HUES48 (cell line): ENCODE results near the gene MRGPRF.

Experiments used
- H3K27ac ChIP-seq: one replicate; pipeline ENCODE4 v1.7.0; 2013; ENCODE audit warnings: low read depth, low read length, inconsistent platforms
- H3K27me3 ChIP-seq: 2 replicates; pipeline ENCODE4 v1.6.1; 2013; ENCODE audit warnings: mild to moderate bottlenecking, low read length; ENCODE audit not compliant: control insufficient read depth, insufficient read depth
- H3K36me3 ChIP-seq: 2 replicates; pipeline ENCODE4 v1.6.1; 2013; ENCODE audit warnings: low read length; ENCODE audit not compliant: control insufficient read depth, insufficient read depth
- H3K4me1 ChIP-seq: 2 replicates; pipeline ENCODE4 v1.6.1; 2013; ENCODE audit warnings: mild to moderate bottlenecking, low read length; ENCODE audit not compliant: control insufficient read depth, insufficient read depth
- H3K4me3 ChIP-seq: 2 replicates; pipeline ENCODE4 v1.5.1; 2013; ENCODE audit warnings: mild to moderate bottlenecking, low read depth, low read length
- H3K9ac ChIP-seq: 2 replicates; pipeline ENCODE4 v1.6.1; 2013; ENCODE audit warnings: mild to moderate bottlenecking, low read depth, low read length, moderate library complexity
- H3K9me3 ChIP-seq: 2 replicates; pipeline ENCODE4 v1.6.1; 2013; ENCODE audit warnings: low read length; ENCODE audit not compliant: control insufficient read depth, insufficient read depth

MRGPRF gene

DNA sequence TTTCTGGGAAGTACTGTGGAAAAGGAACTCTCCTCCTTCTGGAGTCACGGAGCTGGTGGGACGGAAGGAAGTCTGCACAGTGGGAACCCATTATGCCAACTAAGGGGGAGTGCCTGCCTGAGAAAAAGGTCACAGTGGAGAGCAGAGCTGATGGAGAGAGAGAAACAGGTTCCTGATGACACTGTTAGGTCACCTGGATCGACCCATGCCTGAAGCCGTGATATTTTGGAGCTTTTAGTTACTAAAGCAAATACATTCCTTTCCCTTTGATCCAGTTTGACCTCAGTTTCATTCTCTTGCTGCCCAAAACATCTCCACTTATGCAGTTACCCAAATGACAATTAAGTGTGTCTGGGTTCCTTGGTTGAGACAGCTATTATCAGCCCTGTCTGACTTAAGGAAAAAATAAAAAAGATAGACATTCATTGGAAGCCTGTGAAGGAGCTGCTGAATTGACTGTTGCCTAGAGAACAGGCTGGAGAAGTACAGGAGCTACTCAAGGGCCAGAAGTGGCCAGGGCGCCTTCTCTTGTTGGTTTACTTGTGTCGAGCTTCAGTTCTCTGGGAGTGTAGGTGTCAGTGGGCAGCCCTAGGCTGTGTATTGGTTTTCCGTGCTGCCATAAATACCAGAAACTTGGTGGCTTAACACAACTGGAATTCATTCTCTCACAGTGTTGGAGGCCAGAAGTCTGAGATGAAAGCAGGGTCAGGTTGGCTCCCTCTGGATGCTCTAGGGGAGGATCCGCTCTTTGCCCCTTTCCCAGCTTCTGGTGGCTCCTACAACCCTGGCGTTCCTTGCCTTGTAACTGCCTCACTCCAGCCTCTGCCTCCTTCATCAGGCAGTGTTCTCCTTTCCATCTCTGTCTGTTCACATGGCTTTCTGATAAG is 45.9 kb downstream of the MRGPRF start:
- no peak overlapping the region for H3K9ac ChIP-seq
- no peaks in the 10 kb centered on the region for H3K36me3 ChIP-seq
- no peaks in the 10 kb centered on the region for H3K4me1 ChIP-seq
- no peak overlapping the region for H3K27ac ChIP-seq
- H3K9me3 ChIP-seq, result no peaks in the 10 kb centered on the region
- H3K27me3 ChIP-seq, result no peaks in the 10 kb centered on the region
- H3K4me3 ChIP-seq, result no peak overlapping the region

DNA sequence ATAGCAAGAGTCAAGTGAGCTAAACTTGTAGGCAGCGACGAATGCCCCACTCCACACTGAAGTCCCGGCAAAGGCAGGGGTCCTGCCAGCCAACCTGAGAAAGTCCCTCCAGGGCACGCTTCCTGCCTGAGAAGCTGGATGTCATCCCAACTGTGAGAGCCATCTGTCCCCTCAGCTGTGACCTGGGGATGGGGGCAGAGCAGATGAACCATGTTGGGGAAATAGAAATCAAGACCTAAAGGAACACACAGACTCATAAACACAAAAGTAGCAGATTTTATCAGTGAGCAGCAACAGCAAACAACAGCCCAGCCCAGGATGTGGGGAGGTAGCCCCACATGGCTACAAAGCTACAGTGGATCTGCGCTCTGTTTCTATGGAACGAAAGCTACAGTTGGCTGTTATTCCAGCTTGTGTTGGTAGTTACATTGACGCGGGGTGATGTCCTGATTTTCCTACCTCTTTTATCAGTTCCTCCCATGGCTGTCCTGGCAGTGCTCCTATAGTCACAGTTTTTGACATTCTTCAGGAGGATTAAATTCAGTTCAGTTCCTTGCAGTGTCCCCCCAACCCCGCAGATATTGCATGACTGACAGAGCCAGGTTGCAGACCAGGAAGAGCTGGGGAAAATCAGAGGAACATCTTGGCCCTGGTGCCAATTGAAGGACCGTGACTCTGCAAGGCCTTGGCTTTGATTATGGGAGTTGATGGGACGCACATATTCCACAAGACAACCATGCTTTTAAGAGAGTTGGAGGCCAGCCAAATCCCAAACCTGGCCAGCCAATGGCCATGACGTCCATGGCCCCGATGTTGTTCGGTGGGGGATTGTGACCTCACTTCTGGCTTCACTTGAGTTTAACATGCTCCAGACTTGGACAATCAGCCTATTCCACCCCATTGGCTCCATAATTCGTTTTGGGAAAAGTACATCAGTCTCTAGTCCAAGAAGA is 46.9 kb downstream of the MRGPRF start:
- Histone ChIP-seq H3K9me3 (no peaks in the 10 kb centered on the region), H3K36me3 (no peaks in the 10 kb centered on the region), H3K27ac (no peak overlapping the region), H3K27me3 (no peaks in the 10 kb centered on the region), H3K4me1 (no peaks in the 10 kb centered on the region), H3K4me3 (no peak overlapping the region), H3K9ac (no peak overlapping the region)

- Histone ChIP-seq H3K9me3 (no peaks in the 10 kb centered on the region), H3K36me3 (no peaks in the 10 kb centered on the region), H3K4me3 (no peak overlapping the region), H3K4me1 (no peaks in the 10 kb centered on the region), H3K27ac (no peak overlapping the region), H3K27me3 (no peaks in the 10 kb centered on the region), H3K9ac (no peak overlapping the region)
Observed at GRCh38 chr11:68963779-68964178, 49.3 kb downstream of the MRGPRF start.

DNA sequence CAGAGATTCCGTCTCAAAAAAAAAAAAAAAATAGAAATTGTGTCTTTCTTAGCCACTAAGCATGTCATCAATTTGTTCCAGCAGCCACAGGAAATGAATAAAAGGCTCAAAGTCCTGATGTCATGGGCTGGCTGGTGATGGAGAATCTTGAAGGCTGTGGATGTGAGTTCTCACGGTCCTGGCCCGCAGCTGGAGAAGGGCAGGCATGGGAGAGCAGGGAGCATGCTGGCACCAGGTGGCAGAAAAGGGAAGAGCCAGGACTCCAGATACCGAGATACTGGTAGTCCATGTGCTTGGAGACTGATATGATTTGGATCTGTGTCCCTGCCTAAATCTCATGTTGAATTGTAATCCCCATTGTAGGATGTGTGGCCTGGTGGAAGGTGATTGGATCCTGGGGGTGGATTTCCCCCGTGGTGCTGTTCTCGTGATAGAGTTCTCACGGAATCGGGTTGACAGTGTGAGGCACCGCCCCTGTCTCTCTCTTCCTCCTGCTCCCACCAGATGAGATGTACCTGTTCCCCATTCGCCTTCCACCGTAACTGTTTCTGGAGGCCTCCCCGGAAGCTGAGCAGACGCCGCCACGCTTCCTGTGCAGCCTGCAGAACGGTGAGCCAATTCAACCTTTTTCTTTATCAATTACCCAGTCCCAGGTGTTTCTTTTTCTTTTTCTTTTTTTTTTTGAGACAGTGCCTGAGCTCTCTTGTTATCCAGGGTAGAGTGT is 50.4 kb downstream of the MRGPRF start:
- Histone ChIP-seq H3K4me3 (no peak overlapping the region), H3K27ac (no peak overlapping the region), H3K9me3 (no peaks in the 10 kb centered on the region), H3K9ac (no peak overlapping the region), H3K36me3 (no peaks in the 10 kb centered on the region), H3K4me1 (no peaks in the 10 kb centered on the region), H3K27me3 (no peaks in the 10 kb centered on the region)

GRCh38 chr11:68961245-68961644 is 51.8 kb downstream of the MRGPRF start:
- H3K4me3 ChIP-seq, result no peak overlapping the region
- no peaks in the 10 kb centered on the region for H3K36me3 ChIP-seq
- no peaks in the 10 kb centered on the region for H3K27me3 ChIP-seq
- no peaks in the 10 kb centered on the region for H3K9me3 ChIP-seq
- no peaks in the 10 kb centered on the region for H3K4me1 ChIP-seq
- no peak overlapping the region for H3K27ac ChIP-seq
- no peak overlapping the region for H3K9ac ChIP-seq

DNA sequence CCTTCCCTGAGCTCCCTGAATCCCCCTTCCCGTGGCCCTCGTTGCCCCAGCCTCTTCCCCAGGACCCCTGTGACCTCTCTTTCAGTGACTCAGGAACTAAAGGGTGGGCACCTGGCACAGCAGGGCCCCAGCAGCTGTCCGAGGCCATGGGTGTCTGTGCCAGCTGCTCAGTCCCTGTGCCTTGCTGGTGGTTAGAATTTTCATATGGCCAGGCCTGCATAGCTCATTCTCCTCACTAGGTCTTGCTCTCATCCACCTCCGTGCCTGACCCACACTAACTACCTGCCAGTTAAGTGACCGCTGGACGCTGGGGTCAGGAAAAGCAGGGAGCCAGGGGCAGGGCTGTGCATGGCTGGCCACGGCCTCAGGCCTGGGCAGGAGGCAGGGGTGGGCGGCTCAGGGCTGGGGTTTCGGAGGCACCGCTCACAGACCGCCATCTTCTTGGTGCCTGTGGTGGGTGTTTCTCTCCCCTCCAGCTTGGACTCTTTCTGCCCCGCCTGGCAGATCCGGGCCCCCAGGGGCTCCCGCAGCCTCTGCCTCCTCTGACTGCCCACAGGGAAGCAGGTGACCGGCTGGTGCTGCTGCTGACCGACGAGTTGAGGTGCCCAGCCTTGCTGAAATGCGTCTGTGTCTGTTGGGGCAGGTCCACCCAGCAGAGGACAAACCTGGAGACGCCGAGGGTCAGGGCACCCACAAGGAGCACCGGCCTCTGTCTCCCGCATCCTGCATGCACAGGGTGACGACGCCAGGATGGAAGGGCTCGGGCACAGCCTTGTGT is 52.6 kb downstream of the MRGPRF start:
- Histone ChIP-seq H3K9ac (no peak overlapping the region), H3K27me3 (no peaks in the 10 kb centered on the region), H3K27ac (no peak overlapping the region), H3K4me3 (no peak overlapping the region), H3K9me3 (no peaks in the 10 kb centered on the region), H3K36me3 (no peaks in the 10 kb centered on the region), H3K4me1 (no peaks in the 10 kb centered on the region)

- Histone ChIP-seq H3K4me3 (no peak overlapping the region), H3K27ac (no peak overlapping the region), H3K36me3 (no peaks in the 10 kb centered on the region), H3K9me3 (no peaks in the 10 kb centered on the region), H3K4me1 (no peaks in the 10 kb centered on the region), H3K27me3 (no peaks in the 10 kb centered on the region), H3K9ac (no peak overlapping the region)
Observed at GRCh38 chr11:68959465-68960293, 53.4 kb downstream of the MRGPRF start.

- no peaks in the 10 kb centered on the region for H3K9me3 ChIP-seq
- no peak overlapping the region for H3K4me3 ChIP-seq
- no peak overlapping the region for H3K9ac ChIP-seq
- H3K27ac ChIP-seq, result no peak overlapping the region
- H3K36me3 ChIP-seq, result no peaks in the 10 kb centered on the region
- H3K4me1 ChIP-seq, result no peaks in the 10 kb centered on the region
- H3K27me3 ChIP-seq, result no peaks in the 10 kb centered on the region
Observed at GRCh38 chr11:68958211-68958610, 54.8 kb downstream of the MRGPRF start.

DNA sequence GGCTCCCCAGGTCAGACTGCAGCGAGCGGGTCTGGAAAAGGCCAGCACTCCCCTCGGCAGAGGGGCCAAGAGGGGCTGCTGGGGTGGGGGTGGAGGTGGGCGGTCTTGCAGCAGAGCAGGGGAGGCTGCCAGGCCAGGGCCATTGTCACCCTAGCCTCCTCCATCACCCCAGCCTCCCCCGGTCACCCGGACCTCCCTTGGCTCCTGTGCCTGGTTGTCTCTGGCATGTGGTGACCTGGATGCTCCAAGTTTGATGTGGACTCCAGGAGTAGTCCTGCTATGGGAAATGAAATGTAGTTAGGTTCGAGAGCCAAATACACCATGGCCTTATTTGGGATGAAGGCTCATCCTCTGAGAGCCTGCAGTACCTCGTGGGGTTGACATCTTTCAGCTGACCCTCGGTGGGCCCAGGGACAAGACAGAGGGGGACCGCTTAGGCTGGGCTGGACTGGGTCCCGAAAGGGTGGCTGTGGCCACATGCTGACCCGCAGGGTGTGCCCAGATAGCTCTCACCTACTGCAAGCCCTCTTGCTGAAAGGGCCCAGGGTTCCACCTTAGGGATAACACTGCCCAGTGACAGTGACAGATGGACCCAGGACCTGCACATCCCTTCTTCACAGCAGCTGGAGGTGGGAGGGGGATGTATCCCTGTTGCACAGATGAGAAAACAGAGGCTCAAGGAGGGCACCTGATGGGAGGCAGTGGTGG is 56.3 kb downstream of the MRGPRF start:
- Histone ChIP-seq H3K9me3 (no peaks in the 10 kb centered on the region), H3K4me1 (no peaks in the 10 kb centered on the region), H3K9ac (no peak overlapping the region)

More for the DNA sequence above, 56.3 kb downstream of the MRGPRF start:
- Histone ChIP-seq H3K4me3 (no peak overlapping the region), H3K36me3 (no peaks in the 10 kb centered on the region), H3K27me3 (no peaks in the 10 kb centered on the region), H3K27ac (no peak overlapping the region)
